ENCODE measurements around the gene FCER1G.

The FCER1G gene

DNA sequence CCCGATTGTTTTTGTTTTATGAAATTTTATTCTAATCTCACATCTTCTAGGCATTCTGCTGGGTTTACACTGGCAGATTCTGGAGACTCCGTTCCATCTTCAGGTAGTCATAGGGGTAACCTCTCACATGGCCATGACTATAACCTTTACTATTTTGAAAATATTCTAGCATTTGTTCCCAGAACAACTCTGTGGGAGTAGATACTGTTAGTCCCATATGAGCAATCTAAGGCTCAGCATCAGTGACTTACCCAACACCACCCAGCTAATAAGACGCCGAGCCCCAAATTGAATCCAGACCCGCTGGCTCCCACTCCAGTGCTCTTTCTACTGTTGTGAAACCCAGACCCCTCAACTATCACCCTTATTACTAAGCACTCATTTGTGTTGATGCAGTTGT, 26.1 kb upstream of the FCER1G start:
- DNase-seq = no peak

- DNase-seq = no peak
Observed at GRCh38 chr1:161190962-161191521, 24.1 kb upstream of the FCER1G start.

GRCh38 chr1:161191971-161192370, 23.1 kb upstream of the FCER1G start:
- DNase-seq = no peak

DNA sequence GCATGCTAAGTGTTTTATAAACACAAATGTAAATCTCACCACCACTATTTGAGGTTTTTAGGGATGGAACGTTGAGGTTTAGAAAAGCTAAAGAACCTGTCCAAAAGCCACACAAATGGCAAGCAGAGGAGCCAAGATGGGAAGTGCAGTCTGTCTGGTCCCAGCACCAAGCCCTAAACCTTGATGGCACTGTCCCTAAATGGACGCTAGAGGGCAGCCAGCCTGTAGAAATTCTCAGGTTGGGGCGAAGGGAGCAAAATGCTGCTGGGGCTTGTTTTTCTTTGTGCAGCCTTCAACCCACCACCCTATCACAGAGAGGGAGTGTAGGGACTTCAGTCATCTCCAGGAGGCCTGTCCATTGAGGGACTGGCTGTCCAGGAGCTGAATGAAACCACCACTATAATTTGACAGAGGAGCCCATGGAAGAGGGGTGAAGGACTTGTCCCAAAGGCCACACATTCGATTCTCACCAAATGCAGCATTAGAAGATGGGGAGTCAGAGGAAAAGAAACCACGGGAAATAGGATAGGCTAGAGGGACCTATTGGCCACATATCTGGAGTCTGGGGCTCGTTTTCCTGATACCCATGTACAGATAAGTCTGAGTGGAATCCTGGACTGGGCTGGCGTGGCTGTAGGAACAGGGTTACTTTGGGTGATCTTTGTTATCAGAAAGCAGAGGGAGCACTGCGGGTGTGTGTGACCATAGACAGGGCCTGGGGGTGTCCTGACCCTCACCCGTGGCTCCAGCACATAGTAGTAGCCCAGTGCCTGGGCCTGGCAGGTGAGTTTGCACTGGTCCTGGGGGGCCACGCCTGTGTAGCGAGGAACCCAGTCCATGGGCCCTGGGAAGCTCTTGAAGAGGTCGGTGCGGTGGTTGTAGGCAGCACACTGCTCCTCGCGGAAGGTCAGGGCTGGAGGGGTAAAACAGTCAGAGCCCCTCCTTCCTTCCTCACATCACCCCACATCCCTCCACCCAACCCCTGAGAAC, 22.3 kb upstream of the FCER1G start:
- DNase-seq = peak; percentile 47

DNA sequence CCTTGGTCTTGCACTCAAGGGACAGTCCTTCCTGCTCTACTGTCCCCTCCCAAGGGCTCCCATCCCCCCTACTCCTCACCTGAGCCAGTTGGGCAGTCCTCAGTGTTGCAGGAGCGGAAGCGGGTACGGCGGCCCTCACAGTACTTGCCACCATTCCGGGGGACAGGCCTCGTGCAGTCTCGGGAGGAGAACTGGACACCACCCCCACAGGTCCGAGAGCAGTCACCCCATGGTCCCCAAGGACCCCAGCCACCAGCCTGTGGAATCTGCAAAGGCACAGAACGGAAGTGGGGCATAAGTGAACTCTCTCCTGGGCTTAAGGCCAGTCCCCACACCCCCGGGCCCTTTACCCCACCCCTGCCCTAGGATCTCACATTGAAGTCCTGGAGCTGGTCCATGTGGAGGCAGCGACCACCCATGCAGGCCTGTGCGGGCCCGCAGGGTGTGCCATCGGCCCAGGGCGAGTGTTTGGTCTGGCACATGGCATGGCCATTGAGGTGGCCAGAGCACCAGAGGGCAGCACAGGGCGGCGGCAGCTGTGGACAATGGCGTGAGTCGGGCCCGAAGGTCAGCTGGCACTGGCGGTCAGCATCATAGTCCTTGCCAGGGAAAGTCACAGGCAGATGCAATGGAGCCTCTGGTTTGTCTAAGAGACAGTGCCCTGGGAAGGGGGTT, 21.4 kb upstream of the FCER1G start:
- DNase-seq = no peak

DNA sequence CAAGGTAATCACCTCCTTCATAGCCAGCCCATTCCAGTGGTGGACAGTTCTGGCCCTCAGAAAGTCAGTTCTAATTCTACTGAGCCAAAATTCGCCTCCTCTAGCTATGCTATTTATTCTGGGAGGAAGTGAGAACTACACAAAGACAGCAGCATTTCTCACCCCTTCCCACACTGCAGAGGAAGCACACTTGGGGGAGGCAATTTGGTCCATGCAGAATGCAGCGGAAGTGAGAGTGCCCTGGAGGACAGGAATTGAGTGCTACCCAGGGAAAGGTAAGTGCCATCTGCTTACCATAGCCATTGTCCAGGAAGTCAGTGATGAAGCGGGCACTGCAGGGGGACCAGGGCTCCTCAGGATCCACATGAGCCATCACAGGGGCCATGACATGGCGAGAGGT, 19.9 kb upstream of the FCER1G start:
- DNase-seq = no peak

- no peak for DNase-seq
Observed at GRCh38 chr1:161196111-161196510, 19.0 kb upstream of the FCER1G start.

GRCh38 chr1:161196521-161197451, 18.3 kb upstream of the FCER1G start:
- no peak for DNase-seq

GRCh38 chr1:161197560-161198193, 17.4 kb upstream of the FCER1G start:
- no peak for DNase-seq

- DNase-seq = no peak
Observed at GRCh38 chr1:161198194-161198896, 16.8 kb upstream of the FCER1G start.

DNA sequence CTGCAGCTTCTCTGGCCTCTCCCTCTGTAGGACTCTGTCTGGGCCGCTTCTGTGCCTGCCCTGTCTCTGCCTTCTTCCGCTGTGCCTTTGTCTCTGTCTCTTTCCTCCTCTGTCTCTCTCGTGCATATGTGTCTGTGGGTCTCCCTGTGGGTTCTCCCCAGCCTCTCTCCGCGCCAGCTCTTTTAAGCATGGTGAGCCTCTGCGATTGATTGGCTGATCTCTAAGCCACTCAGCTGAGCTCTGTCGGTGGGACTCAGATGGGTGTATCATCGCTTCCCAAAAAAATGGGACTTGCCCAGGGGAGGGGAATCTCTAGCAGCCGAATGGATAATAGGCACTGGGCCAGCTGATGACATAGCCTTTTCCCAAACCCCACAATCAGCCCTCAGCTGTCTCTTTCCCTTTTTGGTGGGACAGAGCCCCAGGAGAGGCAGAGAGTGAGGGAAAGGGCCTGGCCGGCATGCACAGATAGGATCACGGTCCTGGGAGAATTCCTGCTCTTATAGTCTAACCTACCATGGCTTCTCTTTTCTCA, 16.1 kb upstream of the FCER1G start, which contains the start of gene ADAMTS4:
ADAMTS4 (minus strand) TSS at position 158 of the 535 bp plus-strand sequence. CDS start 427 bp downstream, outside the sequence.
- DNase-seq = no peak

DNA sequence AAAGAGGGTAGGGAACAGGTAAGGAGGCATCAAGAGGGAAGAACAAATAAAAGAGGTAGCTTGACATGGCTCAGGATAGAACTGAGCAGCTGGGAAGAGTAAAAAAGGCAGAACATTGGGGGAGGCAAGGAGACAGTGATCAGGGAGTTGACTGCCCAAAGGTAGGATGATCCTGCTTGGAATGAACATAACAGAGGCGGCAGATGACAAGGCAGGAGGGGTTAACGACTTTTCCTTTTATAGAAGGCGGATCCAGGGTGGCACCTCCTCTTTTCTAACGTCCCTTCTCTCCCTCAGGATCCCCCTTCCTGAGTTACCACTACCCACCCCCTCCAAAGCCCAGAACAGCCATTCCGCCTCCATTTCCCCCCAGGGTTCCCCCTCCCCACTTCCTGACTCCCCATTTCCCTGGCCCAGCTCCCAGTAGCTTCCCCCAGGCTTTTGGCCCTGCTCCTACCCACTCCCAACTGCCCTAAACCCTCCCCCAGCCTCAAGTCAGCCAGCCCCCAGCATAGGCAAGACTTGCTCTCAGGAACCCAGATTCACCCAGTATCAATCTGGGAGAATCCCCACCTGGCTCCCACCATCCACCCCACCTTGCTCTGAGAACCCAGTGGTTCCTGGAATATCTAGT, 15.5 kb upstream of the FCER1G start:
- DNase-seq = no peak

GRCh38 chr1:161200421-161200991, 14.6 kb upstream of the FCER1G start:
- no peak for DNase-seq

DNA sequence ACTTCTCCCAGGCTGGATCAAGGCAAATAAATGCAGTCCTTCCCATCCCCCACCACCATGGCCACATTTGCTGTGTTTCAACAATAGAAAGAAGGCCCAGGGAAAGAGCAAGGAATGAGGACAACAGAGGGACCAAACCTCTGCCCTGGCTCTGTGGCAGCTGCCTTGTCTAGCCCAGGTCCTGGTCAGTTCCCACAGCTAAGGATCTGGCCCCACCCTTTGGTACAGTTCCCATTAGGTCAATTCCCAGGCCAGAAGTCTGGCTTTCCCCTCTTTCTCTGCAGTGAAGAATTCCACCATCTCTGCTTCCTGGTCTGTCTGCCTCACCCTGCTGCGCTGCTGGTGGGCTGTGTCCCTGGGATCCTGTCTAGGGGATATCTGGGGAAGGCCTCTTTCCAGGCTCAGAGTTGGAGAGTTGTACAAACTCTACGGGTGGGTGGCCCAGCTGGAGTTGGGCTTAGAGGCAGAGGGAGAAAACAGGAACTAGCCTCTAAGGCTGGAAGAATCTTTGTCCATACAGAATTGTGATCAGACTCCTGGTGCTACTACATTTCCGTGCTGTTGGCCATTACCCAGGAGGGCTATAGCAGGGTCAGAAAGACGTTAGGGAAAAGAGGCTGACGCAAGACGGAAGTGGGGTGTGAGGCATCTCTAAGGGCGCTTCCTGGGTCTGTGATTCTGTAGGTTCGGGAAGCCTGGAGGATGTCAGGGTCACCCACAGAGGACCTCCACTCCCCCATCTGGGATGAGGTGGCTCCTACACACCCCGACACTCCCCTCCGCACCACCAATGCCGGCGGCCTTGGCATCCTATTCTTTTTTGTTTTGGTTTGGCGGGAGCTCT, 13.9 kb upstream of the FCER1G start:
- no peak for DNase-seq

- DNase-seq = peak; percentile 92
Observed at GRCh38 chr1:161201836-161202712, 13.0 kb upstream of the FCER1G start, which contains the start of gene NDUFS2. NDUFS2 (plus strand) TSS chr1:161202367; CDS start chr1:161202386, 19 bp downstream.

DNA sequence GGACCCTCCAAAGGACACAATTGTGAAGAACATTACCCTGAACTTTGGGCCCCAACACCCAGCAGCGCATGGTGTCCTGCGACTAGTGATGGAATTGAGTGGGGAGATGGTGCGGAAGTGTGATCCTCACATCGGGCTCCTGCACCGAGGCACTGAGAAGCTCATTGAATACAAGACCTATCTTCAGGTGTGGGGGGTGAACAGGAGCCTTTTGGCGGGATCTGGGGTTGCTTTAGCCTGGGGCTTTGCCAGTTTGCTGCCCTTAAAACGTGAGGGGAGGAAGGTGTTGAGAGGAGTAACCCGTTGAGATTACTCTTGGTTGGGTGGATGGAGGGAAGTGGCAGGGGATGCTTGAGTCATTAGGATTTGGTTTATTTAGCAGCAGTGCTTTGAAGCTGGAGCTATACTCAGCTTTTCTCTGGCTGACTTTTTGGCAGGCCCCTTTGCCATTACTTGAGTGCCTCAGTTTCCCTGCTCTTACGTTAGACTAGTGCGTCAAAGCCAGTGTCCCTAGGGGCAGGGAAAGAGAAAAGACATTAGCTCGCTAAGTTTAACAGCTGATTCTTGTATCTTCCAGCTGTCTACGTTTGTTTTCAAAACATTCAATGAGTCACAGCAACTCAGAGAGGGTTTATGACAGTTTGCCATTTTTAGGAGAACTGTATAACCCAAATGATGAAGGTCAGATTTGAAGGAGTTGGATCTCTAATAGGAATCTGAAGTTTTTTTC, 8.5 kb upstream of the FCER1G start:
- no peak for DNase-seq

- DNase-seq = no peak
Observed at GRCh38 chr1:161207173-161207572, 7.9 kb upstream of the FCER1G start.
